Right renal pelvis (tissue), 4 donors: ENCODE data around the gene ATOH8. TPM values are rescaled to one million over a fixed set of nuclear protein-coding genes. Genes with fewer than 3 reads are reported as not detected.

Experiments
- DNase-seq, 4 donors: peaks; one replicate each; pipeline ENCODE4 v3.0.0-alpha.2; 2013; ENCODE audit warnings: low read depth in 4 of 4, low spot score in 3 of 4, missing footprints in 1 of 4
- polyA plus RNA-seq, 4 donors: library from polyadenylated mRNA; unstranded; fragments of 120-200 nt; gene quantifications; one replicate each; pipeline ENCODE4 v1.2.1, GENCODE V29; 2013; ENCODE audit not compliant: insufficient read length in 4 of 4

Gene ATOH8
- polyA plus RNA-seq, 4 donors: 12.0 to 17.1 (median 13.4) TPM

DNA sequence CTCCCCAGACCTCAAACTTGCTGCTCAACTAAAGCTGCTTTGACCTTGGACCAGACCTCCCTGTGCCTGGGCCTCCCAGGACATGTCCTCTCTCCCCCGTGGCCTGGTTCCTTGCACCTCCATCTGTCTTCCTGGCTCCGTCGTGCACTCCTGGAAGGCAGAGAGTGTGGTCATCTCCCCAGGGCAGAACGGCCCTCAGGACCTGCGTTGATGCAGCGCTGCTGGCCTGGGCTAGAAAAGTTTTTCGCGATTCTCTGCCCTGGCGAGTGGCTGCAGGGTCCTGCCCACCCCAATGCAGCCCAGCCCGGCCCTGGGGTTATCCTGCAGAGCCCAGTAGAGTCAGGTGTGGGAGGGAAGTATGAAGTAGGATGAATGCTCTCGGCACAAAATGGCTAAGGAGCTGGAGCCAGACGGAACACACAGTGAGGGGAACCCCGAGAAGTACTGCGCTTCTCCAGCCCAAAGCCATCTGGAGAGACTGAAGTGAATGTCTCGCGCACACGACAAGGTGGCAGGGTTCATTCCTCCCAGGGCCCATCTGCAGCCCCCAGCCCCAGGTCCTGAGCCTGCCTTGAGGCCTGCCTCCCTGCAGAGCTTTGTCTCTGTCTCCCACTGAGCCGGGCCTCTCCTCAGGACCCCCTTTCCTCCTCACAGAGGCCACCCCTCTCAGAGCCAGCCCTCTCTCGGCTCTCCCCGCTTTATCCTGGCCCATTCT lies 41.7 kb downstream of the ATOH8 start:
- no peak for DNase-seq

DNA sequence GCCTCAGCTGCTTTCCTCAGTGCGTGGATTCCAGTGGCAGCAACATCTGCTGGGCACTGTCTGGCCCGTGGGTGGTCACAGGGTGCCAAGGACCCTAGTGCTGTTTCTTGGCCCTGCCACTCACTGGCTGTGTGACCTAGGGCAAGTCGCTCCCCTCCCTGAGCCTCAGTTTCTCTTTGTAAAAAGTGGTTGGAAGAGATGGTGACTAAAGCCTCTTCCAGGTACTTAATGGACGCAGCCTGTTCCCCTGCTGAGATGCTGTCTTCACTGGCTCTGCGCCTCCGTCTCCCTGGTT lies 42.2 kb downstream of the ATOH8 start:
- no peak for DNase-seq

DNA sequence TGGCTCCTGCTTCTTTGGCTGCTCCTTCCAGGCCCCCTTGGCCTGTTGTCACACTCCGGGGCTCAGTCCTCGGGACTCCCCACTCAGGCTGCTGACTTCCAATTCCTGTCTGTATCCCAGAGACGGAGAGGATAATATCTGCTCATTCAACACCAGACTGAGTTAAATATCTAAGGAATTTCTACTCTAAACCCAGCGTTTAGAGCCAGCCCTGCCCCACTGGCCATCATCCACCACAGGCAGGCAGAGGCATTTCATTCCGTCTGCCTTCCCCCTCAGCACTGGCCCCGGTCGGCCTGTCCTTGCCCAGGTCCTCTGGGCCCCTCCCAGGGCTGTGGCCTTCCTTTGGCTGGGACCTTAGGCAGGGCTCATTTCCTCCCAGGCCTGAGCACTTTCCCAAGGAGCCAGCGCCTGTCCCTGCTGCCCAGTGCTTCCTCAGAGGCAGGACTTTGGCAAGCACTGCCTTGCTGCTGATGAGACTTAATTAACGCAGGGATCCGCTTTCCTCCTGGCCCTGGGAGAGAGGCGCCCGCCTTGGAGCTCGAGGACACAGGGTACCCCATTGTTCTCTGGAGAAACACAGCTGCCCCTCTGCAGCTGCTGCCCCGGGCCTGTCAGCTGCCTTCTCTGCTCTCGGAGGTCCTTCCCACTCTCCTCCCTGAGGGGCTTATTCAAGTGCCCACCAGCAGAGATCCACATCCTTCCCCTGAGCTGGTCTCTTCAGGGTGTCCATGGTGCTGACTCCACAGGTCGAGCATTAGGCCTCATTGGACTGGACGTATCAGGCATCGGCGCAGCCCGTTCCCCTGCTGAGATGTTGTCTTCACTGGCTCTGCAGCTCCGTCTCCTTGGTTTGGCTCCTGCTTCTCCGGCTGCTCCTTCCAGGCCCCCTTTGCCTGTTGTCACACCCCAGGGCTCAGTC lies 42.8 kb downstream of the ATOH8 start:
- DNase-seq: no peak

DNA sequence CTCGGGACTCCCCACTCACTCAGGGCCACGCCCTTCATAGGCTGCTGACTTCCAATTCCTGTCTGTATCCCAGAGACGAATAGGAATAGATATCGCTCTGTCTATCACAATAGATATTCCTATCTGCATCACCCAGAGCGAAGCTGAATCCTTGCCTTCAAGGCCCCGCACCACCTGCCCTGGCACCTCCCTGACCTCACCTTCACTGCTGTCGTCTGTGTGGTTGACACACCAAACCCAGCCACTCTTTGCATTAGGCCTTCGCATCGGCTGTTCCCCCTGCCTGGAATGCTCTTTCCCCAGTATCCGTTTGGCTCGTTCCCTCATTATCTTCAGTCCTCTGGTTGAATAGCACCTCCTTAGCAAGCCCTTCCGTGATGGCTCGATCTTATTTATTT lies 43.5 kb downstream of the ATOH8 start:
- DNase-seq: no peak

DNA sequence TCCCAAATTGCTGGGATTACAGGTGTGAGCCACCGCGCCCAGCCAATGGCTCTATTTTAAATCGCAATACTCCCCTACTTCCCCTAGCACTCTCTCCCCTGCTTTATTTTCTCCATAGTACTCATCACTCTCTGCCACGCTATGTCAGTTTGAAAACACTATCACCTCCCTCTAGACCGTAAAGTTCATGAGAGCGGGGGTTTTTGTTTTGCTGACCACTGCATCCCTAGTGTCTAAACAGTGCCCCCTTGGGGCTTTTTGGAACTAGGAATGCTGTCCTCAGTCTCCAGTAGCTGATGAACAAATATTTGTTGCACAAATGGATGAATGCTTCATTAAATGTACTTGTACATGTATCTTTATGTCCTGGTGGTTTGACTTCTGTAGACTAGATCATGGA lies 44.1 kb downstream of the ATOH8 start:
- peak in 1 of 4 donors; percentile 38 for DNase-seq

DNA sequence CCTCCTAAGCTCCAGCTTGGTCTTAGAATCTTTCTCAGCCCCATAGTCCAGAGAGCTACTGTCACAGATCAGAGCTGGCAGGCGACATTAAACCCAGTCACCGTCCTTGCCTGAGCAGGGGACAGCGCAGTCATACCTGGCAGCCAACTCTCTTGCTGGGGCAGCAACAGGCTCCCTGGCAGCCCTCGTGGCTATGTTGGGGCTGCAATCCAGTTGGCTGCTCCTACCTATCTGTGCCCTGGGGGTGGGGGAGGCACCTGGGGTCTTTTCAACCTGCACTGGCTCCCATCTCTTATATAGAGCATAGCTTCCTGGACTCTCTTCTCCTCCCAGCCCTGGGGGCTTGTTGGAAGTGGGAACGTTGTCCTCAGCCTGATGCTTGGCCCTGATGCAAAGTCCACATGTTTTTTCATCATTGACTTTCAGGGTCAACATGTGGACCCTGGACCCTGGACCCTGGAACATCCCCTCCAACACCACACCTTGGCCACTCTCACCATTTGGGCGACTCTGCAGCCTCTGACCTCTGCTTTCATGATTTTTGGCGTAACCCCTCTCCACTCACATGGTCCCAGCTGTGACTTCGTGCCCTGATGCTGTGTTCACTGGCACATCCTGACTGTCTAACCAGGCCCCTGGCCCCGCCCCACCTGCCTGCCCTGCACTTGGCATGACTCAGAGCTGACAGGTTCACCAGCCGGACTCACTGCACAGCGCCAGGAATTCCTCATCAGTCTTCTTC lies 45.6 kb downstream of the ATOH8 start:
- no peak for DNase-seq

DNA sequence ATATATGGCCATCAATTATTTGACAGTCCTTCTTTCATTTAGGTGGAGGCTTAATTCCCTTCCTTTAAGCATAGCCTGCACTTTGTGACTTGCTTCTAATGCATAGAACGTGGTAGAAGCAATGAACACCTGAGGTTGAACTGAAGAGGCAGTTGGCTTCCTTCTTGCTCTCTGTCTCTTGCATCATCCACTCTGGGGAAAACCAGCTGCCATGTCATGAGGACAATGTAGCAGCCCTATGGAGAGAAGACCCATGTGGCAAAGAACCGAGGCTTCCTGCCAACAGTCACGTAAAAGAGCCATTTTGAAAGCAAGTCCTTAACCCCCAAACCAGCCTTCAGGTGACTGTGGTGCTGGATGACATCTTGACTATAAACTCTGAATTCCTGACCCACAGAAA lies 46.8 kb downstream of the ATOH8 start:
- DNase-seq: no peak

DNA sequence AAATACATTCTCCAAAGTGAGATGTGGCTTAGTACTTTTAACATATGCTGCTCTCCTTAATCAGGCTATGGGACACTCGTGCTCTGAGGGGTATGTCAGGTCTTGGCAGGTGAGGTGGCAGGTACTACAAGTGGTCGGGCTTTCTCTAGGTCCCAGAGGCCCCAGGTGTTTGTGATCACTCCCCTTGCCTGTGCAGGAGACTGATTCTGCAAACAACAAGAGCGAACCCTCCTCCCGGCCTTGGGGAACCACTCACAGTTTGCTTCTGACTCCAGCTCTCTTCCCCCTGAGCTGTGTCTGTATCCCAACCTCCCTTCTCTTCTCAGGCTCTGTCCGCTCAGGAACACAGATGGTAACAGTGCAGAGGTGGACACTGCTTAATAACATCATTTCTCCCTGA lies 48.1 kb downstream of the ATOH8 start:
- DNase-seq: no peak

DNA sequence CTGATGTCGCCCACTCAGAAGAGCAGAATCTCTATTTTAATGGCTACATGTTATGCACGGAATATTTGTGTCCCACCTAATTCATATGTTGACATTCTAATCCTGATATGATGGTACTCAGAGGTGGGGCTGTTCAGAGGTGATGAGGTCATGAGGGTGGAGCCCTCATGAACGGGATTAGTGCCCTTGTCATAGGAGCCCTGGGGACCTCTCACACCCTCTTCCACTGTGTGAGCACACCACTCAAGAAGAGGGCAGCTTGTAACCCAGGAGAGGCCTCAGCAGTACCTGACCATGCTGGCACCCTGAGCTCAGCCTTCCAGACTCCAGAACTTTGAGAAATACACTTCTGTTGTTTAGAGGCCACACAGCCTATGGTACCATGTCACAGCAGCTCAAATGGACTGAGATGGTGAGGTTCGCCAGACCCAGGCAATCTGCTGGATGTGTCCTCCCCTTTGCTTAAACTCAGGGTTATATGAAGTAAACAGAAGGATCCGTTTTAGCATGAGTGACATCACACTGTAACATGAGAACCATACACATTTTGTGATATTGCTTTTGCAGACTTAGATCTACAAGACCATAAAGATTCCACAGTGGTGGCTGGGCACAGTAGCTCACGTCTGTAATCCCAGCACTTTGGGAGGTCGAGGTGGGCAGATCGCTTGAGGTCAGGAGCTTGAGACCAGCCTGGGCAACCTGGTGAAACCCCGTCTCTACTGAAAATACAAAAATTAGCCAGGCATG lies 48.7 kb downstream of the ATOH8 start:
- no peak for DNase-seq

DNA sequence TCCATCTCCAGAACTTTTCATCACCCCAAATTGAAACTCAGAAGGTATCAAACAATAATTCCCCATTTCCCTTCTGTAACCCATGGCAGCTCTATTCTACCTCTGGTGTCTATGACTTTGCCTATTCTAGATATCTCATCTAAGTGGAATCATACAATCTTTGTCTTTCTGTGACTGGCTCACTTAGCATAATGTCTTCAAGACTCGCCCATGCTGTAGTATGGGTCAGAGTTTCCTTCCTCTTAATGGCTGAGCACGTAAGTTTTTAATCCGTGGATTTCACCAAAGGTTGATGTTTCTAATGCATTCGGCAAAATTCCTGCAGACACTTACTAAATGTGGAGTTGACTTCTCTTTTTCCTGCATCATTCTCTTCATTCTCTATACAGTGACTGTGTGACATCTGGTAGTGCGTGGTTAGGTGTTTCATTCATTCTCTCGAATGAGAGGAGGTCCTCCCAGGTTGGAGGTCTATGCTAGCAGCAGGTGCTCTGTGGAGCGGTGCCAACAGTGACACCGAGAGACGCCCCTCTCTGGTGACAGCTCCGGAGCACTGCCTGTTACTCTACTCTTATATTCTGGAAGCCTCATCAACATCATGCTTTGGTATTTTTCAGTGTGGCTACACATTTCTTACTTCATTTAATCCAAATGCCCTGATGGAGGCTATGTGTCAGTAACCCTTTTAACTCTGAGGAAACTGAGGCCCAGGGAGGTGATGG lies 50.1 kb downstream of the ATOH8 start:
- DNase-seq: no peak

DNA sequence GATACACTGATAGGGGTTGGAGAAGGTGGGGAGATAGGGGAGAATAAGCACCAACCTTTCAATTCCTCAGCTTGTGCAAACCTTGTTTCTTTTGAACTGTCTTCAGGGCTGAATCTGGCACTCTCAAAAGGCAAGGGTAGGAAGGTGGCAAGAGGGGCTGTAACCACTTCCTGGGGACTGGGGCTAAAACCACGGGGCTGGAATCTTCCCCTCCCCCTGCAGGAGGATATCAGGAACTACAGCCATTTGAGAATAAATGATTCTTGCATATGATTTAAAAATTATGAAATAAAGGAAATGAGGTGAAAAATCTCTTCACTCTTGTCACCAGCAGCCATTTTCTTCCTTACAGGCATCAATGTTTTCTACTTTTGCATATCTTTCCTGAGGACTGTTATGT lies 50.8 kb downstream of the ATOH8 start:
- DNase-seq: no peak

DNA sequence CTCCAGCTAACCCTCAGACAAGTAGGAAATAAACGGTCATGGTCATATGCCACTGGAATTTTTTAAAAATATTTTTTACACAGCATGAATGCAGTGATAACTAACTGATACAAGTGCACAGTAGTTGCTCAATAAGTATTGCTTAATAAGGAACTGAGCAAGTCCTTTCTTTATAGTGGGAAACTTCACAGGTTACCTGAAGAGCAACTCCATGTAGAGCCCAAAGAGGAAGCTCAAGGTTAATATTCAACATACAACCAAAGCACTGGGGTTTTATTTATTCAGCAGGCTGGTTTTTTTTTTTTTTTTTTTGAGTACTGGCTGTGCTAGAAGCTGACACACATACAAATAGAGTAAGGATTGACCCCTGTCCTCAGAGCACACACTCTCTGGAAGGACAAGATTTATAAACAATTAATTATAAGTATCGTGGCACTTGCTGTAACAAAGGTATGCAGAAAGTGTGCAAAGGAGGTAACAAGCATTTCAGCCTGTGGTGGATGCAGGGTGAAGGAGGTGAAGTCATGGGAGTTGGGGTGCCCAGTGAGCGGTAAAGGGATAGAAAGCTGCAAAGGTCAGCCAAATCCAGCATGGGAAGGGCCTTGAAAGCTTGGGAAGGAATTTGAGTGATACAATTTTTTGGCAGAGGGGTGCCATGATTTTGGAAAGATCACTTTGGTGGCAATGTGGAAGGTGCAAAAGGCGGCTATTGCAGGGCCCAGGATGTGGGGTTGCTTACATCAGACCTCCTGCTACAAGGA lies 52.7 kb downstream of the ATOH8 start:
- DNase-seq: no peak

DNA sequence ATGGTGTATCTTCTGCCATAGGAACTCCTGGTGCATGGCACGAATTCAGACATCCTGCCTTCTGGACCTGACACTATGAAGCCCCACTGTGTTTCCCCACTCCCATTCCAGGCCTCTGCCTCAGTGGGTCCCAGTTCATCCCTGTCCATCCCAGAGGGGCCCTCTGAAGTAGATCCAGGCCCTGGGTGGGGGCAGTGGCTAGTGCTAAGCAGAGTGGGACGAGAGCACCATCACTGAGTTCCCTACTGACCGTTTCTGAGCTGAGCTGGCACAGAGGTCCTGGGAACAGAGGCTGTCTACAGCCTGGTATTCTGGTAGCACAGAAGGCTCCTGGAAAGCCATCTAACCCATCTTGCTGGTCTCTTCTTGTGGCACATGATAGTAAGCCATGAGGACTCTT lies 54.0 kb downstream of the ATOH8 start:
- no peak for DNase-seq

DNA sequence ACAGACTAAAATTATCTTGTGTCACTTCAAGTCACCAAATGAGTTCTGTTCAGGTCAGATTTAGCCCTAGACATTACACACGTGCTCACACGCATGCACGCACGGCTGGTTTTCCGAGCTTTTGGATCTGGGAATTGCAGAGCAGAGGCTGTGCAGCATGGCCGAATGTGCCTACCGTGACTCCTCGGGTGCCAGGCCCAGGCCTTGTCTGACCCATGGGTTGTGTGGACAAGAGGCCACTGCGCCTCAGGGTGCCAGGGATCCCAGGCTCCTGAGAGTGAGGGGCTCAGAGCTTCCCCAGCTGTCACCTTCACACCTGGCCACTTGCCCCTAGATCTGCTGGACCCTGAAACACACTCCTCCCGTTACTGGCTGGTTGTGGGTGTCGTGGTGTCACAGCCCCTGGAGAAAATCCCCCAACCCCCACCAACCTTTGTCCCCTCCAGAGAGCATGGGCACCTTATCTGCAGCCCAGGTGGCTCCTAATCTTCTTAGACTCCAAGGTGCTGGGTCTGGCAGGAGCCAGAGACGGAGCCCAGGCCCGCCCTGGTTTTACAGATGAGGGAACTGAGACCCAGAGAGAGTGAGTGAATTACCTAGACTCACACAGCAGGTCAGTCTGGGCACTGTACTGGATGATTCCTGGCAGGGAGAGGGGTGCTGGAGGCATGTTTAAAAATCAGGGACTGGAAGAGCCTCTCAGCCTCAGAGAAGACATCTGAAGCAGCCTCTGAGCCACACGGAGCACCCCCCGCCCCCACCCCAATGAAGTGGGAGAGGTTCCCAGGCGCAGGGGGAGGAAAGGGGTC lies 56.8 kb downstream of the ATOH8 start:
- no peak for DNase-seq

DNA sequence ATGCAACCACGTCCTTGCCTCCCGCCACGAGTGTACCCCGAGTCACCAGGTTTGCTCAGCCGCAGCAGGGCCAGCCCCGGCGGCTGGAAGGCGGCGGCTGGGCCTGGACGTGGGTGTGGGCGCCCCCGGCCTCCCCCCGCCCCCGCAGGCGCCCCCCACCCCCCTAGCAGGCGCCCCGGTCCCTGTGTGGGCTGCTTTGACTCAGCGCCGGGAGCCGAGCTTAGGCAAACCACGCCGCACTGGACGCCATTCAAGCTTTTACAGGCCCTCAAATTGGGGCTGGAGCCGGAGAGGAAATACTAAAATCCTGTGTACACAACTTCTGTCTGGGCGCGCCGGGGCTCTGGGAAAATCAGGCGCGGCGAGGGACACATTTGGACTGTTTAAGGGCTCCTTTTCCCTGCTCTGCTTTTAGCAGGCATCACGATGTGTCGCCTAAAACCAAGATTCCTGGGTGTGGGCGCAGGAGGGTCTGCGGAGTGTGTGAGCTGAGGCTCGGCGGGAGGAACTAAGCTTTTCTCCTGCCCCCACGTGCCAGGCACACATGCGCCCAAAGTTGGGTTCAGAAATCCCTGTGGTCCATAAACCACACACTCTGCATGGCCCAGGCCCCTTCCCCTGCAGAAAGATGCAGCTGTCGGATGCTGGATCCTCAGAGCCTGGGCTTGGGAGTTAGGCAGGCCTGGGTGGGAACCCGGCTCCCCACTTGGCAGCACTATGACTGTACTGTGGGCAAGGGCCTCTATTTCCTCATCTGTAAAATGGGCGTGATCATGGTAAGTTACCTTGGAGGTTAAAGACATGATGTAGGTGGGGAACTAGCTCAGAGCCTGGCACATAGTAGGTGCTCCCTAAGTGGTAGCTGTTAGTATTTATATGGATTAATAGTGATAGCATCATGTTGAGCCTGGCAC lies 57.6 kb downstream of the ATOH8 start:
- no peak for DNase-seq

DNA sequence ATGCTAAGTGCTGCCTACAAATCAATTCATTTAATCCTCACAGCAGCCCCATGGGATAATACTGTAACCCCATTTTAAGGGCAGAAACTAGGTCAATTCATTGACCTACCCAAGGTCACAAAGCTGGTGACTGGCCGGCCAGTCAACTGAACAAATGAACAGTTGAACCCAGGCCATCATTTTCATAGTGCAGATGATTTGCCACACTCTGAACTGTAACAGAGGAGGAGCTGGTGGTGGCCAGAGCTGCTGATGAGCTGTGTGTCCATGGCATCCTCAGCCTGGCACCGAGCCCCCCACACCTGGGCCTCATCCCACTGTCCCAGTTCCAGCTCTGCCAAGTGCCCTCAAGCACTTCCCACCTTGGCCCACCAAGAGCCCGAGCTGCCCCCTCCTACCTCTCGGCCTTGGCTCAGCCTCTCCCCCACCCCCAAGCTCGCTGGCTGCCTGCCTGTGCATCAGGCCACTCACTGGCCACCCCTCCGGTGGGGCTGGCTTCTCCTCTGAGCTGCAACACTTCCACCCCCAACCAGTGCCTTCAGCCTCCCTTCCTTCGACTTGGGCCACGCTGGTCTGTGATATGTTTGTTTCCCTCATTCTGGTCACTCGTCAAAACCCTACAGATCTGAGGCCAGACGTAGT lies 58.4 kb downstream of the ATOH8 start:
- no peak for DNase-seq
